GM20431 (cell line): ENCODE data around the gene PDE1A.
"Not testable (repeated sequence)": the region's sequence is repeated elsewhere in the genome, so short reads cannot be mapped to it uniquely, and the experiment has no call there.

Experiments used
- in situ Hi-C: fragments of 300-500 bp; cut with MseI, MboI; formaldehyde crosslinking; loops from one replicate; pipeline ENCODE4 v1.15.0; 2020; ENCODE audit warnings: low sequenced_read_pairs; ENCODE audit not compliant: unreplicated experiment

PDE1A gene

GRCh38 chr2:182412858-182413257, 14.0 kb downstream of the PDE1A start:
- in situ Hi-C loops: no loop called here

DNA sequence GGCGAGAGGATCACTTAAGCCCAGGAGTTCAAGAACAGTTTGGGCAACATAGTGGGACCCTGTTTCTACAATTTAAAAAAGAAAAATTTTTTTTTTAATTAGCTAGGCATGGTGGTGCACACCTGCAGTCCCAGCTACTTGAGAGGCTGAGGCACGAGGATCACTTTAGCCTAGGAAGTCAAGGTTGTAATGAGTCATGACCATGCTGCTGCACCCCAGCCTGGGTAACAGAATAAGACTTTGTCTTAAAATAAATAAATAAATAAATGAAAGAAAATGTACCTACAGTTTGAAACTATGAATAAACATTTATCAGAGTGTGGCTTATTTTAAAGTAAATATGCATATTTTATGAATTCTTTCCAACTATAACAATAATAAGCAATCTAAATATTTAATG, 16.7 kb downstream of the PDE1A start:
- in situ Hi-C loops: no loop called here

- in situ Hi-C loops: no loop called here
These were observed 20.6 kb downstream of the PDE1A start for GRCh38 chr2:182406221-182406620.

- in situ Hi-C loops: no loop called here
These were observed 21.8 kb downstream of the PDE1A start for GRCh38 chr2:182404975-182405561.

GRCh38 chr2:182404092-182404491, 22.7 kb downstream of the PDE1A start:
- in situ Hi-C loops: no loop called here

DNA sequence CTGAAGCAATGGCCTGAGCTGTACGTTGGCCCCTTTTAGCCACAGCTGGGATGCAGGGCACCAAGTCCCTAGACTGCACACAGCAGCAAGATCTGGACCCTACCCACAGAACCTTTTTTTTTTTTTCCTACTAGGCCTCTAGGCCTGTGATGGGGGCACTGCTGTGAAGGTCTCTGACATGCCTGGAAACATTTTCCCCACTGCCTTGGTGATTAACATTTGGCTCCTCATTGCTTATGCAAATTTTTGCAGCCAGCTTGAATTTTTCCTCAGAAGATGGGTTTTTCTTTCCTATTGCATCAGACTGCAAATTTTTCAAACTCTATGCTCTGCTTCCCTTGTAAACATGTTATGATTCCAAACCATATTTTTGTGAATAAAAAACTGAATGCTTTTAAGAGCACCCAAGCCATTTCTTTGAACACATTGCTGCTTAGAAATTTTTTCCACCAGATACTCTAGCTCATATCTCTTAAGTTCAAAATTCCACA, 33.5 kb downstream of the PDE1A start:
- in situ Hi-C loops: no loop called here

DNA sequence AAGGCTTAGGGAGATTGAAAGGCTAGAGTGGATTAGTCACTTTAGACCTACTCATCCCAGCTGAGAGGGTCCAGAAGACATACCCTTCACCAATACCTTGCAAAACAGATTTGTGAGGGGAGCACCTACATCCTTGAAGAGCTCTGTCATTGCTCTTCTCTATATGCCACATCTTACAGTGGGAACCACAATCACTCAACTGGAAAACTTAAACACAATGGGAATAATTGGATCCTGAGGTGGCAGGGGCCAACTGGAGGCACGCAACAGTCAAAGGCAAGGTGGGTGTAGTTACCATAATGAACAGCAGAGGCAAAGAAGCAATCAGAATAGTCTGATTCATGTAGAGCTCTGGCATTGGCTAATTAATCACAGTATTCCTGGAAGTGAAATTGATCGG, 35.4 kb downstream of the PDE1A start:
- in situ Hi-C loops: no loop called here

- in situ Hi-C loops: not testable (repeated sequence)
These were observed 40.5 kb downstream of the PDE1A start for GRCh38 chr2:182386267-182386880.

DNA sequence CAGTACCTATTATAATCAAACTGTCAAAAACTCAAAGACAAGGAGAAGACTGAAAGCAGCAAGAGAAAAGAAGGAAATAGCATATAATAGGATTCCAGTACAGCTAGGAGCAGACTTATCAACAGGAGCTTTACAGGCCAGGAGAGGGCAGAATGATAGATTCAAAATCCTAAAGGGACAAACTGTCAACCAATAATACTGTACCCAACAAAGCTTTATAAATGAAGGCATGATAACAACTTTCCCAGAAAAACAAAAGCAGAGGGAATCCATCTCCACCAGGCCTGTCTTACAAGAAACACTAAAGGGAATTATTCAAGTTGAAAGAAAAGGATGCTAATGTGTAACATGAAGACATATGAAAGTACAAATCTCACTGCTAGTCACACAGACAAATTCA, 42.0 kb downstream of the PDE1A start:
- in situ Hi-C loops: no loop called here

DNA sequence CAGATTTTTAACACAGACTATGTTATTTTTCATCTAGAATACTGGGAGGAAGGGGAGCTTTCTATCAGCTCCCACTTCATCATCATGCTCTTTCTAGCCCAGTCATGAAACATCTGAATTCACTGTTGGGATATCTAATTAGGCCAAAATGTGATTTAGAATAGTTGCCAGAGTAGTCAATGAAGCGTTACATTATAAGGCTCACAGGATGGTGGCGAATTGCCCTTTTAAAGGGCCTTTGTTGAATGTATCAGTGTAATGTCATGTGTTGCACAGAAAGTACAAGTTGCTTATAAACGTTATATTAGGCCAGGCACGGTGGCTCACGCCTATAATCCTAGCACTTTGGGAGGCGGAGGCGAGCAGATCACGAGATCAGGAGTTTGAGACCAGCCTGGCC, 45.6 kb downstream of the PDE1A start:
- in situ Hi-C loops: no loop called here

GRCh38 chr2:182379241-182379640, 47.6 kb downstream of the PDE1A start:
- in situ Hi-C loops: no loop called here

DNA sequence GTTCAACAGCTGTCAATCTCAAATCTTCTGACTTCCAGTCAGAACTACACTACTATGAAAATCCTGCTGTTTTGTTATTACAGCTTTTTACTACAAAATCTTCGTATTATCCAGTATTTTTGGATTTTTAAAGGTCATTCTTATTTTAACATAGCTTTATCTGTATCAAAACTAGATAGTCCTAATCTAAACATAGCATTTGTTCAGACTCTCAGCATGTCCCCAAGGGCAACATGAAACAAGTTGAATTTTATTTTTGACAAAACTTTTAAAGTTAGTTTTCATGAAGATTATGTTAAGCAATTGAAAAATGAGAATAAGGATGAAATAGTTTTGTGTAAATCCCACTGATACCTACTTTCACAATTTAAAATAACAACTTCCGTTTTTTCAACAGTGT, 48.1 kb downstream of the PDE1A start:
- in situ Hi-C loops: no loop called here

- in situ Hi-C loops: no loop called here
These were observed 49.4 kb downstream of the PDE1A start for GRCh38 chr2:182377467-182377866.

DNA sequence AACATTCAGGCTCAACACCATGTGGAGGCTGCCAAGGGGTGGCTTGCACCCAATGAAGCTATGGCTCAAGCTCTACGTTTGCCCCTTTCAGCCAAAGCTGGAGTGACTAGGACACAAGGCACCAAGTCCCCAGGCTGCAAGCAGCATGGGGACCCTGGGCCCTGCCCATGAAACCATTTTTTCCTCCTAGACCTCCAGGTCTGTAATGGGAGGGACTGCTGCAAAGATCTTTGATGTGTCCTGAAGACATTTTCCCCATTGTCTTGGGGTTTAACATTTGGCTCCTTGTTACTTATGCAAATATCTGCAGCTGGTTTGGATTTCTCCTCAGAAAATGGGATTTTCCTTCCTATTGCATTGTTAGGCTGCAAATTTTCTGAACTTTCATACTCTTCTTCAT, 51.0 kb downstream of the PDE1A start:
- in situ Hi-C loops: no loop called here

DNA sequence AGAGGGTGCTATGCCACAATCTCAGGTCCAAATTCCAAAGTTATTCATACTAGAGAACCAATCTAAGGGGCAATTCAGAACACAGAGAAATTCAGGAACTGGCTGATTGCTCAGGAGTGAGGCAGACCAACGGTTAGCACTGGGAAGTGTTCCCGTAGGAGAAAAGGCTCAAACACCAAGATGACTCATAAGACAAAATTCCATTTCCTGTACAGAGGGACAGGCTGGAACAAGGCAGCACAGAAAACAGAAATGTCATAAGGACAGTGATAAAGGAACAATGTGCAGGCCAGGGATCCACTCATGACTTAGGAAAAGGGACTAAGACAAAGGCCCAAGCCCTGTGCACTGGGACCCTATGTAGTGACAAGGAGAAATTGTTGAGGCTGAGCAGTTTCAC, 54.2 kb downstream of the PDE1A start:
- in situ Hi-C loops: no loop called here

GRCh38 chr2:182368996-182369395, 57.8 kb downstream of the PDE1A start:
- in situ Hi-C loops: no loop called here

DNA sequence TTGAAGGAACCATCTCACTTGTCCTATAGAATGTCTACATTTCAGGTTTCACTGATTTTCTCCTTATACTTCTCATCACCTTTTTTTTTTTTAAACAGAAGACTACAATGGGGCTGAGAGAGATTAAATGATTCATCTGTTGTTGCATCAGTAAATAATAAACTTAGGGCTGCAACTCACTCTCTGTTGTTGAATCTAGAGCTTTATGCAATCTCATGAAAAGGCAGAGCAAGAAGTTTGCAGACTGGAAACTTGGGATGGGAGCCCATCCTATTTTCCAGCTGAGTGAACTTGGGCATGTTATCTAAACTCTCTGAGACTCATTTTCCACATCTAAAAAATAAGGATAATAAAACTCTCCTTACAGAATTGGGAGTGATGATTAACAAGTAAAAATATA, 58.4 kb downstream of the PDE1A start:
- in situ Hi-C loops: no loop called here

GRCh38 chr2:182367401-182367800, 59.4 kb downstream of the PDE1A start:
- in situ Hi-C loops: no loop called here

DNA sequence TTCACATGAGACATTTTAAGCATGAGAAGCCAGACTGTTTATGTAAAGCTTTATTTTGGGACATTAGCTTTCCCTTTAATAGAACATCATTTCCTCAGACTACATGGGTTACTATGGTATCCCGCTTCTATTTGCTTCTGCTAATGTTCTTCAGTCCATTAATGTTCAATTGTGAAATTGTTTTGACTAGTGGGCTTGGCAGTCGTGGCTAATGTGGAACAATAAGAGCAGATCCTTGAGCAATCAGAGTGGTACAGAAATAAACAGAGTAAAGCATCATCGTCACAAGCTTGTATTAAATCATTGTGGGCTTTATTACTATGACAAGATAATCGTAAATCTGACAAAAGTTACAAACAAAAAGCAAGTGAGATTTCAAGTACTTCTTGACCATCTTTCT, 60.2 kb downstream of the PDE1A start:
- in situ Hi-C loops: no loop called here

DNA sequence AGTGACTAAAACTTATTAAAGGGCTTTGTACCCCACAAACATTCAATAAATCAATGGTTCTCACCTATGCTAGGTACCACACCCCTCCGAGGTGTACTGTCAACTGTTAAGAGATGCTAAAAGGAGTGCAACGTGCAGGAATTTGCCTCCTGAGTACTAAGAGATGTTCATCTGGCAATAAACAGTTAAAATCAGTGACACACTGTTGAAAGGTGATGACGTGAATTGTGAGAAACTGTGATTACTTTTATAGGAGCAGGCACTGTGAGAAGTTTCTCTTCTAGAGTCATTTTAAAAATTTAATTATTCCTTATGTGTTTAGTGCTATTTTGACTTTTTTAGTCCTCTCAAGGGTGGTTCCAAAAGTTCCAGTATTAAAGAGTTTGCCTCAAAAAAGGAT, 61.0 kb downstream of the PDE1A start:
- in situ Hi-C loops: no loop called here

DNA sequence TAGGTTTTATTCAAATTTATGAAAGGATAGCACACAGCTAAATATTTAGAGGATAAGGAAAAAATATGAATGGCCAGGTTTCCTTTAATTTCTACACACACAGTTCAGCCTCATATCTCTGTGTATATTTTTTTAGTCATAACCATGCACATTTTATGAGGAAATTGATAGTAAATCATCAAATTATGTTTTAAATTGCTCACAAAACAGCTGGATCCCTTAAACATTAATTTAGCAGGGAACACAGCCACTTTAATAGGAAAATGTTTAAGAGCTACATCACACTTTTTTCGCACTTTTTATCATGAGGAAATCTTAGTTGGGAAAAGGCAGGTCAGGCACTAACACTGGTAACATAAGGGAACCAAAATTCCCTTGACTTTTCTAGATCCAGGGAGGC, 65.4 kb downstream of the PDE1A start:
- in situ Hi-C loops: no loop called here

DNA sequence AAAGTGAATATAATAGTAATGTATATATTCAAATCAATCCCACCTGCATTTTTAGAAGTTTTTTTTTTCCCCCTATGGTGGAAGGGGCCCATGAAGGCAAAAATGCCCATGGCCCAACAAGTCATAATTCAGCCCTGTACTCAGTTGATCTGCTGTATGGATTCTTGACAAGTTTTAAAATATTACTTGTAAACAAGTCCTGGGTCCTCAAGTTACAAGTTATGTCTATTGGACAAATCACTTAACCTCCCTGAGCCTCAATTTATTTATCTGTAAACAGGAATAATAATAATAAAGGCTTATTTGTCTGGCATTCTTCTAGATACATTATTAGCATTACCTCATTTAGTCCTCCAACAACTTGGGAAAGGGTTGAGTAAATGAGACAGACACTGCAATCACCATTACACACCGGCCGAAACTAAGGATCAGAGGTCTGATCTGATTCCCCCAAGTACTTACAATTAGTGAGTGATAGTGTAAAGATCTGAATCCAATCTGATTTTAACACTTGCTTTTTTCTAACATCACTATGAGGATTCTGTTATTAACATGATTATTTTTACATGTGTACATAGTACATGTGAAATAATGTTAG, 66.1 kb downstream of the PDE1A start:
- in situ Hi-C loops: no loop called here
